Measurements from ENCODE around the gene SORT1.

The SORT1 gene

DNA sequence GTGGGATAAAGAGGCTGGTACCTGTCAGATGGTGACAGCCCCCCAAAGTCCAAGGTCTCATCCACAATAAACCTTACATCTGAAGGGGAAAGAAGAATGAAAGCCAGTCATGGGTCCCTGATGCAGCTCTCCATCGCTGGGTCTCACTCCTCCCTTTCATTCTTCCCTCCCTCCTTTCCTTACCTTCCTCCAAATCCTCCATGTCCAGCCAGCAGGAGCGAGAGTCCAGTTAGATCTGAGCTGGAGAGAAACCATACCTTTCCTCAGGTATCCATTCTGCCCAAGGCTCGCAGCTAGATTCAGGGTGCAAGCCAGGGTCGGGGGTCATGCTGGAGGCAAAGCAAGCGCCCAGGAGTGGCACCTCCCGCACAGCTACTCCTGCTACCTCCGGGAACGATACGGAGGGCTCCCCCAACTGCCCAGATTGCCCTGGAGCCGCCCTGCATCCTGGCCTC, 115.2 kb downstream of the SORT1 start:
- no peak for DNase-seq (ENCODE audit: low read depth)
- TF ChIP-seq, protein P1, sequence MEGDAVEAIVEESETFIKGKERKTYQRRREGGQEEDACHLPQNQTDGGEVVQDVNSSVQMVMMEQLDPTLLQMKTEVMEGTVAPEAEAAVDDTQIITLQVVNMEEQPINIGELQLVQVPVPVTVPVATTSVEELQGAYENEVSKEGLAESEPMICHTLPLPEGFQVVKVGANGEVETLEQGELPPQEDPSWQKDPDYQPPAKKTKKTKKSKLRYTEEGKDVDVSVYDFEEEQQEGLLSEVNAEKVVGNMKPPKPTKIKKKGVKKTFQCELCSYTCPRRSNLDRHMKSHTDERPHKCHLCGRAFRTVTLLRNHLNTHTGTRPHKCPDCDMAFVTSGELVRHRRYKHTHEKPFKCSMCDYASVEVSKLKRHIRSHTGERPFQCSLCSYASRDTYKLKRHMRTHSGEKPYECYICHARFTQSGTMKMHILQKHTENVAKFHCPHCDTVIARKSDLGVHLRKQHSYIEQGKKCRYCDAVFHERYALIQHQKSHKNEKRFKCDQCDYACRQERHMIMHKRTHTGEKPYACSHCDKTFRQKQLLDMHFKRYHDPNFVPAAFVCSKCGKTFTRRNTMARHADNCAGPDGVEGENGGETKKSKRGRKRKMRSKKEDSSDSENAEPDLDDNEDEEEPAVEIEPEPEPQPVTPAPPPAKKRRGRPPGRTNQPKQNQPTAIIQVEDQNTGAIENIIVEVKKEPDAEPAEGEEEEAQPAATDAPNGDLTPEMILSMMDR (IDR thresholded peaks at IDR 0.05; ENCODE audit: low read depth, low read length, missing control alignments): no peak
- peak overlapping the region; percentile 61 for H3K4me3 ChIP-seq (ENCODE audit: low read depth, low read length)

DNA sequence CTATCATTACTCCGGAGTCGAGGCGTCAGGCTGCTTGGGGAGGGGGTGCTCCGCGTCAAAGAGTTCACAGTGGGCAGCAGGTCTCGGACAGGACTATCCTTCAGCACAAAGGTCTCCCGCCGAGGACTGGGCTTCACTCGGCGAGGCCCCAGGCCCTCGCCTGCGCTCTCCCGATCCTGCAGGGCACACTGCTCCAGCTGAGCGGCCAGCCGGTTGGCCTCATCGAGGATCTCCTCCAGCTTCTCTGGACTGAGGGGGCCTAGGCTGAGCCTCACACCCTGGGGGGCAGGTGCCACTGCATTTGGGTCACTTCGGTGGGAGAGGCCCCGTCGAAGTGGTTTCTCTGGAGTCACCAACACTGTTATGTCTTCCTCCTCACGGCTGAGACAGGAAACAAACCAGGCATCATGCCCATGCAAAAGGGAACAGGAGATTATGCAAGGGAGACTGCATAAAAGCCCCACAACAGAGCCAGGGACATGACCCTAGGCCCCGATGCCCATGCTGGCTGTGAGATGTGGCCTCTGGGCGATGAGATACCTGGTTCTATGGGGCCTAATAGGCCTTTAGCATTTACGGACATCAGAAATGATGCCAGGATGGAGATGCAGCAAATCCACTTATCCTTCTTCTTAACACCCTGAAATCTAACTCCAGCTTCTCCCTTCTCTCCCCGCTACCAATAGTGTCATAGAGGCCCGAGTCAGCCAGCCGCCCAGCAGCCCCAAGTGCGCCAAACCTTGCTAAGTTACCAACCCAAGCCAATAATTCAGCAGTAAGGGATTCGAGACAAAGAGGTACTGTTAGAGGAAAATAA, 115.8 kb downstream of the SORT1 start:
- H3K4me3 ChIP-seq (ENCODE audit: low read depth, low read length): peak overlapping the region; percentile 61
- TF ChIP-seq, protein P1 (IDR thresholded peaks at IDR 0.05; ENCODE audit: low read depth, low read length, missing control alignments): no peak
- DNase-seq (ENCODE audit: low read depth): no peak

DNA sequence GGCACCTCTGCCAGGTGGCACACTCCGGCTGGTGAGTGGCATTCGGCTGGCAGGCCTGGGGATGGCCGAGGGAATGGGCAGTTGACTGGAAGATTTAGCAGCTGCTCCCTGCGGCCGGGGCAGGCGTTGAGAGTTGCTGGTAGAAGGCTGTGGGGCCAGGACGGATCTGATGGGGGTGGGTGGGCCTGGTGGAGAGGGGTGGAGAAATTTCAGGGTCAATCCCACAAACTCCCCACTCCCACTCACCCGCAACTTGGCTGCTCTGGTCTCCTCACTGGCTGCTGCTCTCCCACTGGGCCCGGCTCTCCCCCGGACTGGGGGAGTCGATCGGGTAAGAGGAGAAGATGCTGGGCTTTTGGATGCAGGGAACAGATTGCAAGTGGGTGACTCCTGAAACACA, 116.9 kb downstream of the SORT1 start:
- TF ChIP-seq, protein P1 (IDR thresholded peaks at IDR 0.05; ENCODE audit: low read depth, low read length, missing control alignments): no peak
- H3K4me3 ChIP-seq (ENCODE audit: low read depth, low read length): no peak overlapping the region

DNA sequence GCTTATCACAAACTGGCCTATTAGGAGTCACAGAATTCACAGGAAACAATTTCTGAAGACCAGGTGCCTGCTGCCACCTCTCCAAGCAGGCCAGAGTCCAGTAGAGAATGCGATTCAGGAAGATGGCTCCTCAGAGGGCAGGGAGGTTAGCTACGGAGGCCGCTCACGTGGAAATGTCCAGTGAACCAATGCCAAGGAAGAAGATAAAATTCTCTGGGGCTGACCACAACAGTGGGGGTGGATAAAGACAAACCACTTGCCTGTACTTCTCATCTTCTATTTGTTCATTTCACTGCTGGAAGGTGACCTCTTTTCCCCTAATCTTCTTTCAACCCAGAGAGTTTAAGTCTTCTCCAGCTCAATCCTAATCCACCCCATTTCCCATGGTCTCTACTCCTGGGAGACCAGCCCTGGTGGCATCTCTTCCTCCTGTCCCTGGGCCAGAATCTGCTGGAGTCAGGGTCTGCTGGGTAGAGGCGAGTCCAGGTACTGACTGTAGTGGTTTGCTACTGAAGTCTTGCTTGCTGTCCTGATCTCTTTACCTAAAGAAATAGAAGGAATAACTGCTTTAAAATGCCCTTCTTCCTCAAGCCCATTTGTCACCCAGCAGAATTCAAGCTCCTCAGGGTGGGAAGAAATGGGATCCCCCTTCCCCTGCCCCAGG, 118.0 kb downstream of the SORT1 start:
- TF ChIP-seq, protein P1 (IDR thresholded peaks at IDR 0.05; ENCODE audit: low read depth, low read length, missing control alignments): no peak
- no peak overlapping the region for H3K4me3 ChIP-seq (ENCODE audit: low read depth, low read length)
- no peak for DNase-seq (ENCODE audit: low read depth)

More for the DNA sequence above, 116.9 kb downstream of the SORT1 start:
- no peak for DNase-seq (ENCODE audit: low read depth)

DNA sequence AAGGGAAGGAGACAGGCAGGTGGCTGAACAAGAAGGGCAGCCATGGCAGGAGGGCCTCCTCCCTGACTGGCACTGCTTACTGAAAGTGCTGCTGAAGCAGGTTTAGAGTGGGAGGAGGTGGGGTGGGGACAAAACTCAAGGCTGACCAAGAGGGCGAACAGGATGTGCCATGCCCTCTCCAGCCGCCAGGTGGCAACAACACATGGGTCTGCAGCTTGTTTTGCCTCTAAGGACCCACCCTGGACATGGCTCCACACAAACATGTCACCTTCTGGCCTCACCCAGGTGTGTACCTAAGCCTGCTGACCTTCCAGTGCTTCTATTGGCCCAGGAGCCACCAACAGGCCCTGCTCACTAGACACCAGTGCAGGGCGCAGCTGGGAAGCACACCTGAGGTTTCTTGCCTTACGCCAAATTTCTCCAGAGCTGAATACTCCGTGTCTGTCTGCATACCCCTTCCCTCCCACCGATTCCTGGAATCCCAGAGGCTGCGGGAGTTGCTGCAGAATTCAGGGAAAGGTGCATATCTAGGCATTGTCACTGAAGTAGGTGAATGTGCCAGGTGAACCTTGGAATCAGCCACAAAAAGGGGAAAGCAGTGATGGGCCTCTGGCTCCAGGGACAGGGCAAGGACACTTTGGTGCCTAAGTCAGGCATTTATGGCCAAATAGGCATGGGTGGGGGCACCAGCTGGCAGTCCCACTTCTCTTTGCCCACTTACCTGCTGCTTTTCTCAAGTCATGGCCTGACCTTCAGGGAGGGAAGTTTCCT, 120.1 kb downstream of the SORT1 start:
- DNase-seq (ENCODE audit: low read depth): peak; percentile 46
- no peak overlapping the region for H3K4me3 ChIP-seq (ENCODE audit: low read depth, low read length)
- TF ChIP-seq, protein P1 (IDR thresholded peaks at IDR 0.05; ENCODE audit: low read depth, low read length, missing control alignments): peak; percentile 99

DNA sequence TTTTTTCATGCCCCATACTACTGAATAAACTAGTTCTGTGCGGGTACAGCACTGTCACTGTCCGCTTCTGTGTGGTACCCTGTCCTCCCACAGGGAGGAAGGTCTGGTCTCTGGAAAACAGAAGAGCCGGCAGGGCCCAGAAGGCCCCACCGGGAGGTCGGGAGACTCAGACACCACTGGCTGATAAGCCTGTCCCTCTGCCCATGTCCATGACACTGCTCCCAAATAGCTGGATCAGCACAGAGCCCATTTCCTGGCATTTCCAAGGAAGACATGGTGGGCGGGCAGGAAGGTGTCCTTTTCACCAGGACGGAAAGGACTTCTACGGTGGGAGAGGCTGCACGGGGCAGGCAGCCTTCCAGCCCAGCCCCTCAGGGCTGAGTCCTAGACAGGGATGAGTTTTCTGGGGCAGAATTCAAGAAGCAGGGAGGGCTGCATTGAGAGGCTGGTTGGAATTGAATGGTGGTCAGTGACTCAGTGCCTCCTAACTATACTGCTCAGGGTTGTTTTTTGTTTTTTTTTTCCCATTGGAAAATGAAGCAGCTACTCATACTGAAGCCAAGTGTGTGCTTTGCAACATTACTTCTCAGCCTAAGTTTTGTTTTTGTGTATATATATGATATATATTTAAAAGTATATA, 121.9 kb downstream of the SORT1 start:
- H3K4me3 ChIP-seq (ENCODE audit: low read depth, low read length): no peak overlapping the region
- TF ChIP-seq, protein P1 (IDR thresholded peaks at IDR 0.05; ENCODE audit: low read depth, low read length, missing control alignments): no peak
- DNase-seq (ENCODE audit: low read depth): no peak

Data from GM12864 (cell line).